Measurements from ENCODE around the gene PLA2G12B. TPM values are rescaled to one million over a fixed set of nuclear protein-coding genes. Genes with fewer than 3 reads are reported as not detected.

PLA2G12B gene
- polyA plus RNA-seq, 3 donors: not detected

GRCh38 chr10:72956001-72956400, 1.4 kb upstream of the PLA2G12B start:
- peaks cover 0 to 3% (median 0%) of the 10 kb centered on the region in 7 donors for H3K9me3 Mint-ChIP-seq
- no peak overlapping the region for H3K9ac ChIP-seq (ENCODE audit: insufficient read depth, low read length, poor library complexity, severe bottlenecking)
- no peaks in the 10 kb centered on the region for H3K9me3 ChIP-seq (replicated peaks in 1 of 2; ENCODE audit: control insufficient read depth in 1 of 2, insufficient read depth in 1 of 2, low read length in 2 of 2)
- no peak overlapping the region for H3K27ac ChIP-seq (ENCODE audit: low read depth in 1 of 2, low read length in 2 of 2)
- no peak for TF ChIP-seq CTCF (IDR thresholded peaks at IDR 0.05)
- DNase-seq: no peak
- H3K4me3 Mint-ChIP-seq: no peak overlapping the region
- H3K4me1 ChIP-seq (ENCODE audit: control insufficient read depth in 1 of 2, insufficient read depth in 2 of 2, low read length in 2 of 2): no peaks in the 10 kb centered on the region
- no peak overlapping the region for H3K4me2 ChIP-seq (replicated peaks; ENCODE audit: extremely low read depth, low read length, poor library complexity, severe bottlenecking)
- no peaks in the 10 kb centered on the region for H3K4me1 Mint-ChIP-seq
- H3K27me3 Mint-ChIP-seq (ENCODE audit: low read depth in 3 of 3): peaks cover 0 to 5% (median 4%) of the 10 kb centered on the region in 3 donors
- no peaks in the 10 kb centered on the region for H3K27me3 ChIP-seq (ENCODE audit: control insufficient read depth in 2 of 2, insufficient read depth in 2 of 2, low read length in 2 of 2)
- intact Hi-C loops (cut with micrococcal nuclease): no loop called here
- no peak overlapping the region for H3K27ac Mint-ChIP-seq
- H2AFZ ChIP-seq (ENCODE audit: insufficient read depth, low read depth, low read length, poor library complexity, severe bottlenecking): no peak overlapping the region
- H3K4me3 ChIP-seq (replicated peaks in 1 of 3; ENCODE audit: low read depth in 2 of 3, low read length in 3 of 3): no peak overlapping the region
- H3K36me3 ChIP-seq (replicated peaks in 1 of 2; ENCODE audit: control insufficient read depth in 1 of 2, insufficient read depth in 2 of 2, low read length in 2 of 2): no peaks in the 10 kb centered on the region
- H3K36me3 Mint-ChIP-seq: no peaks in the 10 kb centered on the region
- H3K79me2 ChIP-seq (ENCODE audit: insufficient read depth, low read length): no peaks in the 10 kb centered on the region
- H4K20me1 ChIP-seq (ENCODE audit: insufficient read depth, low read length): no peaks in the 10 kb centered on the region

GRCh38 chr10:72954230-72954595, 393 bp downstream of the PLA2G12B start:
- H3K36me3 Mint-ChIP-seq: no peaks in the 10 kb centered on the region
- H3K9me3 ChIP-seq (replicated peaks in 1 of 2; ENCODE audit: control insufficient read depth in 1 of 2, insufficient read depth in 1 of 2, low read length in 2 of 2): no peaks in the 10 kb centered on the region

More at GRCh38 chr10:72954230-72954595, 393 bp downstream of the PLA2G12B start:
- Histone ChIP-seq H3K4me2 (replicated peaks; ENCODE audit: extremely low read depth, low read length, poor library complexity, severe bottlenecking) (no peak overlapping the region), H2AFZ (ENCODE audit: insufficient read depth, low read depth, low read length, poor library complexity, severe bottlenecking) (no peak overlapping the region), H3K79me2 (ENCODE audit: insufficient read depth, low read length) (no peaks in the 10 kb centered on the region), H3K36me3 (replicated peaks in 1 of 2; ENCODE audit: control insufficient read depth in 1 of 2, insufficient read depth in 2 of 2, low read length in 2 of 2) (no peaks in the 10 kb centered on the region), H3K27ac (ENCODE audit: low read depth in 1 of 2, low read length in 2 of 2) (no peak overlapping the region), H3K4me1 (ENCODE audit: control insufficient read depth in 1 of 2, insufficient read depth in 2 of 2, low read length in 2 of 2) (no peaks in the 10 kb centered on the region), H3K27me3 (ENCODE audit: control insufficient read depth in 2 of 2, insufficient read depth in 2 of 2, low read length in 2 of 2) (no peaks in the 10 kb centered on the region), H4K20me1 (ENCODE audit: insufficient read depth, low read length) (no peaks in the 10 kb centered on the region), H3K4me3 (replicated peaks in 1 of 3; ENCODE audit: low read depth in 2 of 3, low read length in 3 of 3) (no peak overlapping the region), H3K9ac (ENCODE audit: insufficient read depth, low read length, poor library complexity, severe bottlenecking) (no peak overlapping the region)
- Mint-ChIP-seq H3K4me3 (no peak overlapping the region), H3K9me3 (peaks cover 0 to 3% (median 0%) of the 10 kb centered on the region in 7 donors), H3K27me3 (ENCODE audit: low read depth in 3 of 3) (peaks cover 0 to 12% (median 5%) of the 10 kb centered on the region in 3 donors), H3K27ac (no peak overlapping the region), H3K4me1 (no peaks in the 10 kb centered on the region)
- WGBS (ENCODE audit: insufficient coverage): 90% methylated on average over 7 of the region's 8 CpGs
- intact Hi-C loops (cut with micrococcal nuclease): no loop called here
- no peak for DNase-seq
- TF ChIP-seq CTCF (IDR thresholded peaks at IDR 0.05): no peak

All from CD14-positive monocyte (primary cell).